Activated naive CD4-positive, alpha-beta T cell treated with anti-CD3 and anti-CD28 coated beads, Interleukin-2, amount 50 U/mL, for 16 hours (primary cell): ENCODE data around the gene KCNH3.

ENCODE experiments used
- DNase-seq: peaks from one replicate; pipeline ENCODE4 v3.0.0-alpha.2; 2020

Gene KCNH3

GRCh38 chr12:49564686-49565405, 26.0 kb downstream of the KCNH3 start:
- DNase-seq: no peak

DNA sequence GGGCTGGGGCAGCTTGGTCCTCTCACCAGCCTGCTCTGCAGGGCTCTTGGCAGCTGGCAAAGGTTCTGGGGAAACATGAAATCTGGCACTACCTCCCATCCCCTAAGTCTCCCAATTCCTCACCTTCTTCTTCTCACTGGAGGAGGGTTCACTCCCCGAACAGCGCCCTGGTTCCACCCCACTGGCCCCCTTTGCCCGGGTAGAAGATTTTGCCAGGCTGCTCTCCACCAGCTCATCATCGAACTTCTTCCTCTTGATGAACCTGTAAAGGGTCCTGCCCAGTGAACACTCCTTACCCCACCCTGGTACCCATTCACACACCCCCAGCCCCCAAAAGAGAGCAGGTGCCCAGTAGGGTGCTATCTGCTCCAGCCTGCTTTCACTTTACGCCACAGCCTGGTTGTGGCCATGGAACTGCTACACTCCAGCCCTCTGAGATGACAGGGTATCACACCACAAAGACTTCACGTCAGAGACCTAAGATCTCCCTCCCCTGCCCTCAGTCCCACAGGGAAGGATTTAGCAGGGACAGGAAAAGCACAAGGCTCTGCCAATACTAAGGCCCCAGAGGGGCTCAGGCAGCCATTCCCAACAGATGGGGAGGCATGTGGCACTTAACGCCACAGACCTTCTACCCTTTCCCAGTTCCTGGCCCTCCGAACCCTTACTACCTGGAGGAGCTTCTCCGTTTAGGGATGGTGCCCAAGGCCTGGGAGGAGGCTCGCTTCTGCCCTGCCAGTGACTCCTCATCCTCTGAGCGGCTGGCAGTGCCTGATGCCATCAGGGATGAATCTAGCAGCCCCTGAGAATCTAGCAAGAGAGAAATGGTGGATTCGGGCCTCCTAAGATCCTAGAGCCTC, 26.8 kb downstream of the KCNH3 start:
- no peak for DNase-seq

DNA sequence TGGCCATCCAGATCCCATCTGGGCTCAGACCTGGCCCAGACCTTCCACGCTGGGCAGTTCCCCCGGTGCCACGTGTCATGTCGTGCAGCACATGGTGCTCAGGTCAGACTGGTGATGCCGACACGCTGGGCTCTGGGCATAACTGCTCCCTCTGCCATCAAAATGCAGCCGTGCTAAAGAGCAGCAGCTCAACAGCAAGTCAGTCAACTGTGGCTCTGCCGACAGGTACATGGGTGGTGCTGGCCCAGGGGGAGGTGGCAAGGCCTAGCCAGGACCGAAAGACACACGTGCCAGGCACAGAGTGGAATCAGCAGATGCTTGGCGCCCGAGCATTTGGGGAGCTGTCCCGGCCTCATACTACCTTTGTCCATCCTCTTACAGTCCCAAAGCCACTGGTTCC, 27.5 kb downstream of the KCNH3 start:
- DNase-seq: no peak

- DNase-seq: no peak
Measured at GRCh38 chr12:49567302-49567610, 28.4 kb downstream of the KCNH3 start.

DNA sequence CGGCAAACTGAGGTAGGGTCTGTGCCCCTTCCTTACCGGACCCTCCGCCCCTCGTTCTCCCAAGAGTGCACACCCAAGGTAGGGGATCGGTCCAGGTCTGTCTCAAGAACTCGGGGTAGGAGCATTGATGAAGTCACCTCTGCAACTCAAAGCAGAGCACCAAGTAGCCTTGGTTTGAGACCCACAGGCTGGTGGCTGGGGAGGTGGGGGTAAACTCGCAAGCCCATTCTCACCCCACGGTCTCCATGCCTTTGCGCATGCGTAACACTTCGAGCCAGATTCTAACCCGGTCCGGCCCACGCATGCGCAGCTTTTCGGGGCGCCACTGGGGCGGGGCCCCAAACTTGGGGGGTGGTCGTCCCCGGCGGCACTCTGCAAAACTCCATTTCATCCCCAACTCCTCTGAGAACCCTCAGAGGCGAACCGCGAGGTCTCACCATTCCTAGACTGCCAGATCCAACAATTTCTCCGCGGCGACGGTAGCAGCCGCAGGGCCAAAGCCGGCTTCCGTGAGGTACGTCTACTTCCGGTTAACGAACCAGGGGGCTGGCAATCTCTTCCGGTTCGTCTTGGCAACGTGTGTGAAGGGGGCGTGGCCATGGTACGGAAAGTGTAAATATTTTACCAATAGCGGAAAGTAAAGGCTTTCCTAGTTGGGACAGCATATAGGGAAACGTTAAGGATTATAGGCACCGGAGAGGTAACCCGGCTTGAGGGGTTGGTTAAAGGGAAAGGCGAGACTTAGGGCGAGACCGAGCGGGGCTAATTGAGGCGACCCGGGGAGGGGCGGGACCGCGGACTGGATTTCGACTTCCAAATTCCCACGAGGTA, 29.0 kb downstream of the KCNH3 start, which contains the start of gene MCRS1:
MCRS1 (minus strand) TSS at position 532 of the 831 bp plus-strand sequence. CDS start 1,411 bp downstream, outside the sequence.
- peak; percentile 87 for DNase-seq

- no peak for DNase-seq
Measured at GRCh38 chr12:49568442-49569162, 29.8 kb downstream of the KCNH3 start.

- no peak for DNase-seq
Measured at GRCh38 chr12:49577589-49578315, 38.9 kb downstream of the KCNH3 start.

DNA sequence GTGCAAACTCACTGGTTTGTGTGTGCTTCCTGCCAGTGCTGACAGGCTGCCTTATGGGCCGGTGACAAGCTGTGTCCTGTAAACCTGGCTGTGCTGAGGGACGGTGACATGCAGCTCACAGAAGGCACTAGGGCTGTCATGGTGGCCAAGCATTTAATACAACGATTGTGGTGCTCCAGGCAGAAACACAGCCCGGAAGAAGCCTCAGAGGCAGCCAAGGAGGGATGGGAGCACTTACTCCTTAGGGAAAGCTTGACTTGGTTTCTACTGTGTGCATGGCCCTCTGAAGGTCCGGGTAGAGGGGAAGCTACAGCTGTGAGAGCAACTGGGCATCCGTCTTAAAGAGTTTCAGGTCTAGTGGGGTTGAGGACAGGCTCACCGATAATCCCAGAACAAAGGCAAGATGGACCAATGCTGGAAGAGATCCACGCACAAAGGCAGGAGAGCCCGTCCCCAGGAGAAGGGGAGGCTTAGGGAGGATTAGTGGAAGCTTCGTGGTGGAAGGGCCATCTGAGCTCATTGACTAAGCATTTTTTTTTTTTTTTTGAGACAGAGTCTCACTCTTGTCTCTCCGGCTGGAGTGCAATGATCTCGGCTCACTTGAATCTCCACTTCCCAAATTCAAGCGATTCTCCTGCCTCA, 39.8 kb downstream of the KCNH3 start:
- no peak for DNase-seq

DNA sequence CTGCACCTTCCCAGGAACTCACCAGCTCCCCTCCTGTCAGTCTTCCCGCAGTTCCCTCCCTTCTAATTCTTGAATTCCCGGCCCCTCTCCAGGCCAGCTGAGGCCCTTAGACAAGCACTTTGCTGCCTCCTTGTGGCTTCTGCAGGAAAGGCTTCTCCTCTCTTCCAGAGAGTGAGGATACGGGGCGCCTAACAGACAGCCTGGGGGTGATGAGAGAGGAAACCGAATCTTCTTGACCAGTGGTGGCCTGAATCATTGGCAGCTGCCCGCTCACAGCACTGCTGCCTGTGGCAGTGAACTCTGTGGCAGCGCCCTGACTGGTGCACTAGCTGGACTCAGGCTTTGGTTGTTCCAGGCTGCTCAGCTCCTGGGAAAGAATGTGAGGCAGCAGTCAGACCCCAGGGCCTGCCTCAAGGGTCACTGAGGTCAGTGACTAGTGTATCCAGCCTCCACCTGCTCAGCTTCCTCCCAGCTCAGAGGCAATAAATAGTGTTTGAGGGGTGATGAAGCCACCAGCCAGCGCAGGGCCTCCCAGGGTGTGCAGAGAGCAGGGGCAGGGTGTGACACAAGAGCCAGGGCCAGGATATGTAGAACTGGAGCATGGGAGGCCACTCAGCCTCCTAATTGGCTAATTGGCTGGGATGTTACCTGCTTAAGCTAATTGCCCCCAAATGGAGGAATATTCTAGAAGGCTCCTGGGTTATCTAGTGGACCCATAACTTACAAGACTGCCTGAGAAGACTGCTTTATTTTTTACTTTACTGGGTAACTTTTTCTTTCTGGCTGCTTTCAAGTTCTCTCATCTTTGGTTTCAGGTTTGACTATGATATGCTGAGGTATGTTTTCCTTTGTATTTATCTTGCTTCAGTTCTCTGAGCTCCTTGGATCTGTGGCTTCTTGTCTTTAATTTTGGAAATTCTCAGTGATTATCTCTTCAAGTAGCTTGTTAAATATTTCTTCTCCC, 42.0 kb downstream of the KCNH3 start:
- DNase-seq: peak; percentile 44

DNA sequence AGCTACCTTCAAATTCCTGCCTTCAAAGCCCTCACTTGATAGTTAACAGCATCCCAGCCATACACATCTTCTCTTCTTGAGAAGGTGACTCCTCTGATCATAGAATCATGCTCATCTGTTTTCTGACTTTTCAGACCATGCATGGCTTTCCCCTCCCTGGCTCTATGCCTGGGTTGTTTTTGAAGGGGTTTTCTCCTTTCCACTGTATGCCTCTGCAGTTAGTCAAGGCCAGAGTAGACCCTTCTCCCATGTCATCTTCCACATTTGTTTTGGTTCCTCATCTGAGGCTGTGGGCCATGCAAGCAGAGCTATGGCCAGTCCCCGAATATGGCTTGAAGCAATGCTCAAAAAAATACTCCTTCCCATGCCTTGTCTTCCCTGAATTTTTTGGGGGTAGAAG, 43.4 kb downstream of the KCNH3 start:
- DNase-seq: no peak

GRCh38 chr12:49582850-49583249, 44.0 kb downstream of the KCNH3 start:
- no peak for DNase-seq

- DNase-seq: no peak
Measured at GRCh38 chr12:49583366-49584094, 44.7 kb downstream of the KCNH3 start.

DNA sequence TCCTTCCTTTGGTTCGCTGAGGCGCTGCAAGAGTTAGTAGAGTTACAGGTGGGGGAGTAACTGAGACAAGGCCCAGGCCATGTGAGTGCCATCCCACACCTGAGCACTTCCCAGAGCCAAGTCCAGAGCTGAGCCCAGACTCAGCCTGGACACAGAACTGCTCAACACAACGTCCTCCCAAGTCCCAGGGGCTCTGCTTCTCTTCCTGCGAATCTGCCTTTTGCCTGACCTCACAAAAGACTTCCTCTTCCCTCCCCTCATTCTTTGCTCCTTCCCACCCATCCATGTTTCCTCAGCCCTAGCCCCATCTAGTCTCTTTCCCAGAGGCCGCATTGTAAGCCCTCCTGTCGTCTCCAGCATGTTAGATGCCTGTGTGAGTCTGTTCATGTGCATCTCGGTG, 45.8 kb downstream of the KCNH3 start:
- no peak for DNase-seq

DNA sequence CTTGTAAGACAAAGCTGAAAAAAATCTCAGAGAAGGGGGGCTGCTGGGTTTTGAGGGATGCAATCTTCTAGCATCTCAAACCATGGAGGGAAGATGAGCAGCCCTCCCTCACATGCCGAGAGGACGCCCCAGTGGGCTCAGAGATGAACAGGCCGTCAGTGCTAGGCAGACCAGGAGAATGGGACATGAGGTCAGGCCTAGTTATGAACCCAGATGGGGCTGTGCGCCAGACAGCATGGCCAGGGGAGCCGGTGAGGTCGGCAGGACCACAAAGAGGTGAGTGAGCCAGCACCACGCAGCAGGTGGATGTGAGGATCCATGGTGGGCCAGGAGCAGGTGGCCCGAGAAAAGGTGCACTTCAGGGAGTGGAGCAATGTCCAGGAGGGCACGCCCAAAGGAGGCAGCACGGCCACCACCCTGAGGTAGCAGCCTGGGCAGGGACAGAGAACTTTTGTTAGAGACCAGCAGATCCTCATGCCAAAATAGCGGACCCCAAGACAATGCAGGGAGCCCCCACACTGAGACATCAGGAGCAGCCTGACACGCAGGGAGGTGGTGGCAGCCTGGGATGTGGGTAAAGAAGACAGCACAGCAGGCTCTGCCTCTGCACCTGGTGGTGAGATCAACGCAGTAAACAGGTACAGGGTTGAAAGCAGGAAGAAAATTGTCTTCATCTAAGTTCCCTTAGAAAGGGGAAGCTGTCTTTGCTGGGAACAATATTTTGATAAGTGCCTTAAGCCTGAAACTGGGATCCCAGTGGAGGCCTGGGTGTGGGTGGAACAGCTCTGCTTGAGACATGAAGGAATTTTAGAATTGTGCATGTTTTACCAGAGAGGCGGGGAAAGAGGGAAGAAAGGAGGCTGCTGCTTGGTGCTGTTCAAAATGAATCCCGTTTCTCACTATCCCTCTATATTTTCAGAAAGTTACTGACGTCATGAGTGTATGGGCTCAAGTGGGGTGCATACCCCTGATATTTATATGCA, 46.9 kb downstream of the KCNH3 start:
- no peak for DNase-seq

GRCh38 chr12:49587174-49587908, 48.5 kb downstream of the KCNH3 start:
- DNase-seq: no peak

- DNase-seq: no peak
Measured at GRCh38 chr12:49588281-49588680, 49.5 kb downstream of the KCNH3 start.

GRCh38 chr12:49588721-49589516, 50.1 kb downstream of the KCNH3 start:
- DNase-seq: no peak
